DND-41 (cell line): ENCODE measurements around the gene SLC6A15.

Experiments
- ATAC-seq: fragments of 200-7000 bp; cut with Tn5 transposase; 3 replicates; pipeline ENCODE4 v1.9.1; 2021; ENCODE audit warnings: low read depth; ENCODE audit not compliant: insufficient read depth
- DNase-seq: peaks from one replicate; pipeline ENCODE4 v3.0.0-alpha.2; 2020
- H2AFZ ChIP-seq: 2 replicates; pipeline ENCODE4 v1.6.0; 2012; ENCODE audit warnings: low read depth, low read length
- H3K27ac ChIP-seq: 2 replicates; pipeline ENCODE4 v1.5.1; 2012; ENCODE audit warnings: low read length, inconsistent platforms
- H3K27me3 ChIP-seq: fragments of 200-600 bp; sonication (generic); 2 replicates; pipeline ENCODE4 v1.6.0; 2012; ENCODE audit warnings: low read length, mild to moderate bottlenecking, inconsistent platforms; ENCODE audit not compliant: insufficient read depth, poor library complexity
- H3K36me3 ChIP-seq: 2 replicates; pipeline ENCODE4 v1.5.1; 2012; ENCODE audit warnings: low read length, inconsistent platforms; ENCODE audit not compliant: insufficient read depth
- H3K4me1 ChIP-seq: 2 replicates; pipeline ENCODE4 v1.5.1; 2012; ENCODE audit warnings: mild to moderate bottlenecking, low read length; ENCODE audit not compliant: insufficient read depth
- H3K4me2 ChIP-seq: 2 replicates; pipeline ENCODE4 v1.6.0; 2012; ENCODE audit warnings: mild to moderate bottlenecking, moderate library complexity, low read length, inconsistent platforms; ENCODE audit not compliant: insufficient read depth
- H3K4me3 ChIP-seq, 2 experiments: fragments of 200-600 bp in 1 of 2; shearing (Covaris generic) in 1 of 2; 2 replicates each; pipeline ENCODE4 v1.5.1; 2012 to 2016; ENCODE audit warnings: inconsistent platforms in 2 of 2, low read length in 2 of 2, mild to moderate bottlenecking in 2 of 2, low read depth in 1 of 2, moderate library complexity in 1 of 2
- H3K79me2 ChIP-seq: 2 replicates; pipeline ENCODE4 v1.6.0; 2012; ENCODE audit warnings: low read length, inconsistent platforms; ENCODE audit not compliant: insufficient read depth
- H3K9ac ChIP-seq: 2 replicates; pipeline ENCODE4 v1.6.0; 2012; ENCODE audit warnings: low read depth, mild to moderate bottlenecking, inconsistent platforms, low read length, moderate library complexity
- H3K9me3 ChIP-seq: 2 replicates; pipeline ENCODE4 v1.5.1; 2012; ENCODE audit warnings: low read length, moderate library complexity, mild to moderate bottlenecking, inconsistent platforms; ENCODE audit not compliant: insufficient read depth, severe bottlenecking
- H4K20me1 ChIP-seq: 2 replicates; pipeline ENCODE4 v1.6.0; 2012; ENCODE audit warnings: low read length; ENCODE audit not compliant: insufficient read depth
- EZH2 ChIP-seq: IDR thresholded peaks from 3 replicates; pipeline ENCODE4 v1.6.1; 2012; ENCODE audit warnings: borderline replicate concordance, low read depth, mild to moderate bottlenecking, moderate library complexity, low read length, inconsistent platforms; ENCODE audit not compliant: severe bottlenecking
- TF ChIP-seq, protein P1 (sequence below): IDR thresholded peaks from 2 replicates; pipeline ENCODE4 v1.5.1; 2012; ENCODE audit warnings: borderline replicate concordance, low read length, moderate library complexity, mild to moderate bottlenecking; ENCODE audit not compliant: poor library complexity, severe bottlenecking; ENCODE audit errors: extremely low read depth

Gene SLC6A15

DNA sequence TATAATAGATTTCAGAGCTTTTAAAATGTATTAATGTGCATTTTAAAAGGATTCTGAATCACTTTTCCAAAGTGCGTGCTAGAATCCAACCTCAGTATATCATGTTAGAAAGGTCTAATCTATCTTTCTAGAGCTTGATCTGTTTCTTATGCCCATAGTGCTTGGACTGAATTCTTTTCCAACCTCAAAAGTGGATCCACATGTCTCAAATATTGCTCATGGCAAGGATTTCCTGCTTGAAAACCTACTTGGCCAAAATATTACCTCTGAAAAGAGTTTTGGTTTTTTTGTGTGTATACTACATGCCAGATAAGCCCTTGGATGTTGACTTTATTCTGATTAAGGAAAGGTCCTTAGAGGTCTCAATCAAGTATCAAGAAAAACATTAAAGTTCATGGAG is 16.9 kb upstream of the SLC6A15 start:
- Histone ChIP-seq H3K4me3 (no peak overlapping the region), H3K9me3 (no peaks in the 10 kb centered on the region), H3K9ac (no peak overlapping the region), H3K79me2 (no peaks in the 10 kb centered on the region), H3K27ac (no peak overlapping the region), H3K4me1 (no peaks in the 10 kb centered on the region), H3K36me3 (no peaks in the 10 kb centered on the region), H2AFZ (no peak overlapping the region), H3K27me3 (no peaks in the 10 kb centered on the region), H3K4me2 (no peak overlapping the region), H4K20me1 (no peaks in the 10 kb centered on the region)
- TF ChIP-seq, protein P1, sequence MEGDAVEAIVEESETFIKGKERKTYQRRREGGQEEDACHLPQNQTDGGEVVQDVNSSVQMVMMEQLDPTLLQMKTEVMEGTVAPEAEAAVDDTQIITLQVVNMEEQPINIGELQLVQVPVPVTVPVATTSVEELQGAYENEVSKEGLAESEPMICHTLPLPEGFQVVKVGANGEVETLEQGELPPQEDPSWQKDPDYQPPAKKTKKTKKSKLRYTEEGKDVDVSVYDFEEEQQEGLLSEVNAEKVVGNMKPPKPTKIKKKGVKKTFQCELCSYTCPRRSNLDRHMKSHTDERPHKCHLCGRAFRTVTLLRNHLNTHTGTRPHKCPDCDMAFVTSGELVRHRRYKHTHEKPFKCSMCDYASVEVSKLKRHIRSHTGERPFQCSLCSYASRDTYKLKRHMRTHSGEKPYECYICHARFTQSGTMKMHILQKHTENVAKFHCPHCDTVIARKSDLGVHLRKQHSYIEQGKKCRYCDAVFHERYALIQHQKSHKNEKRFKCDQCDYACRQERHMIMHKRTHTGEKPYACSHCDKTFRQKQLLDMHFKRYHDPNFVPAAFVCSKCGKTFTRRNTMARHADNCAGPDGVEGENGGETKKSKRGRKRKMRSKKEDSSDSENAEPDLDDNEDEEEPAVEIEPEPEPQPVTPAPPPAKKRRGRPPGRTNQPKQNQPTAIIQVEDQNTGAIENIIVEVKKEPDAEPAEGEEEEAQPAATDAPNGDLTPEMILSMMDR, result no peak
- DNase-seq (no peak), ATAC-seq (no peak)

DNA sequence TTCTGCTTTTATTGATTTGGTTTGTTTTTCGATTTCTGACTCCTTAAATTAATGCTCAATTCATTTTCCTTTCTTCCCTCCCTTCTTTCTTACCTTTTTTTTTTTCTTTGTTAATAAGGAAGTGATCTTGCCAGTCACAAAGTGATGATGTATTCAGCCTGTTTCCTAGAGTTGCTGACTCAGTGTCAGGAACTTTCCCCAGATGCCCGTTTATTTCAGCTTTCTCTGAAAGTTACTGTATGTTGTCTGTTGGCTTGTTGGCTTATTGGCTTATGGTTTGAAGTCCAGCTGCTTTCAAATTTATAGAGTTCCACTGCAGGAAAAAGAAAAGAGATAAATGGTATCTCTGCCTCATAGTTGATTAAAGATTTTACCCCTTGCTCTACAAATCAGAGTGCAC is 12.4 kb upstream of the SLC6A15 start:
- H3K36me3 ChIP-seq, result no peaks in the 10 kb centered on the region
- DNase-seq (no peak), ATAC-seq (no peak)
- H3K4me1 ChIP-seq, result no peaks in the 10 kb centered on the region
- no peaks in the 10 kb centered on the region for H3K9me3 ChIP-seq
- no peak overlapping the region for H3K4me2 ChIP-seq
- H3K27me3 ChIP-seq, result no peaks in the 10 kb centered on the region
- no peak overlapping the region for H3K9ac ChIP-seq
- H3K4me3 ChIP-seq, result no peak overlapping the region
- TF ChIP-seq, protein P1, result no peak
- TF ChIP-seq EZH2, result no peak
- no peak overlapping the region for H2AFZ ChIP-seq
- no peak overlapping the region for H3K27ac ChIP-seq
- H4K20me1 ChIP-seq, result no peaks in the 10 kb centered on the region
- H3K79me2 ChIP-seq, result no peaks in the 10 kb centered on the region

DNA sequence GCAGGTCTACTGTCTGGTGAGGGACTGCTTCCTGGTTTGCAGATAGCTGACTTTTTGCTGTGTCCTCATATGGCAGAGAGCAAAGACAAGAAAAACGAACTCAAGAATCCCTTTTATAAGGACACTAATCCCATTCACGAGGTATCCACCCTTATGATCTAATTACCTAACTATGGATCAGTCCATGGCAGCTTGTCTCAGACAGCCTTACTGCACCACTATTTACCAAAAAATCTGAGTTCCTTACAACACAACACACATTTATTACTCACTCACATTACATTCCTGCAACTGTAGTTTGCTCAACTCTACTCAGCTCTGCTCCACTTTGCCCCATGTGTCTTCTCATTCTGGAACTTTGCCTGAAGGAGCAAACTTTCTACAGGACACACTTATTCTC is 10.1 kb upstream of the SLC6A15 start:
- H3K36me3 ChIP-seq, result no peaks in the 10 kb centered on the region
- H3K9ac ChIP-seq, result no peak overlapping the region
- ATAC-seq (no peak), DNase-seq (no peak)
- H3K4me3 ChIP-seq, result no peak overlapping the region
- no peaks in the 10 kb centered on the region for H3K27me3 ChIP-seq
- no peaks in the 10 kb centered on the region for H3K9me3 ChIP-seq
- TF ChIP-seq, protein P1, result no peak
- no peak for TF ChIP-seq EZH2
- H3K79me2 ChIP-seq, result no peaks in the 10 kb centered on the region
- no peak overlapping the region for H3K4me2 ChIP-seq
- no peaks in the 10 kb centered on the region for H4K20me1 ChIP-seq
- no peaks in the 10 kb centered on the region for H3K4me1 ChIP-seq
- no peak overlapping the region for H2AFZ ChIP-seq
- no peak overlapping the region for H3K27ac ChIP-seq

DNA sequence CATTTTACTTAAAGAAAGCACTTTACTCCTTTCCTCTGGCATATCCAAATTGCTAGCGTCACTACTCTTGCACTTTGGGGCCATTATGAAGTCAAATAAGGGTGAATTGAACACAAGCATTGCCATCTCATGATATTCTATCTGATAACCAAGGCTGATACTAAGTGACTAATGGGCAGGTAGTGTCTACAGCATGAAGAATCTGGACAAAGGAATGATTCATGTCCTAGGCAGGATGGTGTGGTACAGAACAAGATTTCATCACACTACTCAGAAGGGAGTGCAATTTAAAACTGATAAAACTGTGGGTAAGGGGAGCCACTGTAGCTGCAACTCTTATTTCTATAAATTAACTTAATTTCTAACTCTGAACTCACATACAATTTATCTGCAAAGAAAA is 7.7 kb upstream of the SLC6A15 start:
- DNase-seq (no peak), ATAC-seq (no peak)
- H4K20me1 ChIP-seq, result no peaks in the 10 kb centered on the region
- no peaks in the 10 kb centered on the region for H3K9me3 ChIP-seq
- H2AFZ ChIP-seq, result no peak overlapping the region
- no peaks in the 10 kb centered on the region for H3K79me2 ChIP-seq
- no peak overlapping the region for H3K9ac ChIP-seq
- H3K27me3 ChIP-seq, result no peaks in the 10 kb centered on the region
- no peak overlapping the region for H3K27ac ChIP-seq
- H3K4me2 ChIP-seq, result no peak overlapping the region
- H3K36me3 ChIP-seq, result no peaks in the 10 kb centered on the region
- TF ChIP-seq EZH2, result no peak
- TF ChIP-seq, protein P1, result no peak
- H3K4me1 ChIP-seq, result no peaks in the 10 kb centered on the region
- no peak overlapping the region for H3K4me3 ChIP-seq
